ENCODE measurements around the gene RASSF5.

DNA sequence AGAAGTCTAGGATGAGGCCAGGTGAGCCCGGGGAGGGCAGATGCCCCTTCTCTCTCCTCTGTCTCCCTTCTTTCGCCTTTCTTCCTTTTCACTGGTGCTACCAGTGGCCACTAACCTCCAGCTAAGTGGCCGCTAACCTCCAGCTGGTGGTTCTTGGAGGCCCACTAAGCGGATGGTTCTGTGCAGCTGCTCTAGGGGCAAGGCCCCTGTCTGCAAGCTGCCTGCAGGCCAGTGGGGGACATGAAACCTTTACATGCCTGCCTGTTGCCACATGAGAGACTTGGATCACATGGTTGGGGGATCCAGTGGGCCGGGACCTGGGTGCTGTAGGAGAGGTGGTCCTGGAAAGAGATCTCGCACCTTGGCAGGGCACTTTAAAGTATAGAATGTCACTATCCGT is 19.4 kb upstream of the RASSF5 start:
- TF ChIP-seq JUNB (IDR thresholded peaks at IDR 0.05) (no peak), PHF8 (IDR thresholded peaks at IDR 0.05; ENCODE audit: borderline replicate concordance, low read depth) (no peak), TP53 (CRISPR knock-in tag; IDR thresholded peaks at IDR 0.05) (no peak), CHD2 (IDR thresholded peaks at IDR 0.05; ENCODE audit: low read length, partially characterized antibody) (no peak), ZNF302 (CRISPR knock-in tag; IDR thresholded peaks at IDR 0.05) (no peak), RARB (CRISPR knock-in tag; IDR thresholded peaks at IDR 0.05) (no peak), RAD21 (conservative IDR thresholded peaks at IDR 0.05 in 1 of 2, IDR thresholded peaks at IDR 0.05 in 1 of 2) (no peak)
- TF ChIP-seq, protein P1, sequence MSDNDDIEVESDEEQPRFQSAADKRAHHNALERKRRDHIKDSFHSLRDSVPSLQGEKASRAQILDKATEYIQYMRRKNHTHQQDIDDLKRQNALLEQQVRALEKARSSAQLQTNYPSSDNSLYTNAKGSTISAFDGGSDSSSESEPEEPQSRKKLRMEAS (IDR thresholded peaks at IDR 0.05) = no peak
- TF ChIP-seq, protein P2, sequence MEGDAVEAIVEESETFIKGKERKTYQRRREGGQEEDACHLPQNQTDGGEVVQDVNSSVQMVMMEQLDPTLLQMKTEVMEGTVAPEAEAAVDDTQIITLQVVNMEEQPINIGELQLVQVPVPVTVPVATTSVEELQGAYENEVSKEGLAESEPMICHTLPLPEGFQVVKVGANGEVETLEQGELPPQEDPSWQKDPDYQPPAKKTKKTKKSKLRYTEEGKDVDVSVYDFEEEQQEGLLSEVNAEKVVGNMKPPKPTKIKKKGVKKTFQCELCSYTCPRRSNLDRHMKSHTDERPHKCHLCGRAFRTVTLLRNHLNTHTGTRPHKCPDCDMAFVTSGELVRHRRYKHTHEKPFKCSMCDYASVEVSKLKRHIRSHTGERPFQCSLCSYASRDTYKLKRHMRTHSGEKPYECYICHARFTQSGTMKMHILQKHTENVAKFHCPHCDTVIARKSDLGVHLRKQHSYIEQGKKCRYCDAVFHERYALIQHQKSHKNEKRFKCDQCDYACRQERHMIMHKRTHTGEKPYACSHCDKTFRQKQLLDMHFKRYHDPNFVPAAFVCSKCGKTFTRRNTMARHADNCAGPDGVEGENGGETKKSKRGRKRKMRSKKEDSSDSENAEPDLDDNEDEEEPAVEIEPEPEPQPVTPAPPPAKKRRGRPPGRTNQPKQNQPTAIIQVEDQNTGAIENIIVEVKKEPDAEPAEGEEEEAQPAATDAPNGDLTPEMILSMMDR (IDR thresholded peaks at IDR 0.05) = no peak
- TF ChIP-seq, protein P3, sequence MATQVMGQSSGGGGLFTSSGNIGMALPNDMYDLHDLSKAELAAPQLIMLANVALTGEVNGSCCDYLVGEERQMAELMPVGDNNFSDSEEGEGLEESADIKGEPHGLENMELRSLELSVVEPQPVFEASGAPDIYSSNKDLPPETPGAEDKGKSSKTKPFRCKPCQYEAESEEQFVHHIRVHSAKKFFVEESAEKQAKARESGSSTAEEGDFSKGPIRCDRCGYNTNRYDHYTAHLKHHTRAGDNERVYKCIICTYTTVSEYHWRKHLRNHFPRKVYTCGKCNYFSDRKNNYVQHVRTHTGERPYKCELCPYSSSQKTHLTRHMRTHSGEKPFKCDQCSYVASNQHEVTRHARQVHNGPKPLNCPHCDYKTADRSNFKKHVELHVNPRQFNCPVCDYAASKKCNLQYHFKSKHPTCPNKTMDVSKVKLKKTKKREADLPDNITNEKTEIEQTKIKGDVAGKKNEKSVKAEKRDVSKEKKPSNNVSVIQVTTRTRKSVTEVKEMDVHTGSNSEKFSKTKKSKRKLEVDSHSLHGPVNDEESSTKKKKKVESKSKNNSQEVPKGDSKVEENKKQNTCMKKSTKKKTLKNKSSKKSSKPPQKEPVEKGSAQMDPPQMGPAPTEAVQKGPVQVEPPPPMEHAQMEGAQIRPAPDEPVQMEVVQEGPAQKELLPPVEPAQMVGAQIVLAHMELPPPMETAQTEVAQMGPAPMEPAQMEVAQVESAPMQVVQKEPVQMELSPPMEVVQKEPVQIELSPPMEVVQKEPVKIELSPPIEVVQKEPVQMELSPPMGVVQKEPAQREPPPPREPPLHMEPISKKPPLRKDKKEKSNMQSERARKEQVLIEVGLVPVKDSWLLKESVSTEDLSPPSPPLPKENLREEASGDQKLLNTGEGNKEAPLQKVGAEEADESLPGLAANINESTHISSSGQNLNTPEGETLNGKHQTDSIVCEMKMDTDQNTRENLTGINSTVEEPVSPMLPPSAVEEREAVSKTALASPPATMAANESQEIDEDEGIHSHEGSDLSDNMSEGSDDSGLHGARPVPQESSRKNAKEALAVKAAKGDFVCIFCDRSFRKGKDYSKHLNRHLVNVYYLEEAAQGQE (IDR thresholded peaks at IDR 0.05) = no peak
- TF ChIP-seq, protein P4, sequence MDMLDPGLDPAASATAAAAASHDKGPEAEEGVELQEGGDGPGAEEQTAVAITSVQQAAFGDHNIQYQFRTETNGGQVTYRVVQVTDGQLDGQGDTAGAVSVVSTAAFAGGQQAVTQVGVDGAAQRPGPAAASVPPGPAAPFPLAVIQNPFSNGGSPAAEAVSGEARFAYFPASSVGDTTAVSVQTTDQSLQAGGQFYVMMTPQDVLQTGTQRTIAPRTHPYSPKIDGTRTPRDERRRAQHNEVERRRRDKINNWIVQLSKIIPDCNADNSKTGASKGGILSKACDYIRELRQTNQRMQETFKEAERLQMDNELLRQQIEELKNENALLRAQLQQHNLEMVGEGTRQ (IDR thresholded peaks at IDR 0.05) = no peak
